Fibroblast of the aortic adventitia (primary cell): Measurements from ENCODE around the gene UTS2B. TPM values are rescaled to one million over a fixed set of nuclear protein-coding genes. Genes with fewer than 3 reads are reported as not detected.
"Not testable (repeated sequence)": the region's sequence is repeated elsewhere in the genome, so short reads cannot be mapped to it uniquely, and the experiment has no call there.

Experiments used
- DNase-seq: peaks from one replicate; pipeline ENCODE4 v3.0.0-alpha.2; 2010; ENCODE audit warnings: low read depth
- H3K4me3 ChIP-seq: 2 replicates; pipeline ENCODE4 v1.5.1; 2011; ENCODE audit warnings: low read depth, mild to moderate bottlenecking, control low read depth, low read length, moderate library complexity
- CTCF ChIP-seq: IDR thresholded peaks from 2 replicates; pipeline ENCODE4 v1.5.1; 2011; ENCODE audit warnings: mild to moderate bottlenecking, low read length, control low read depth, inconsistent platforms; ENCODE audit not compliant: insufficient read depth
- total RNA-seq: library from RNA; depleted of rRNA; stranded (reverse); fragments of >200 nt; gene quantifications from 2 replicates; pipeline ENCODE4 v1.2.3, GENCODE V29; 2012; ENCODE audit warnings: low replicate concordance

UTS2B gene
- total RNA-seq, 1 donor: 1.3 TPM

- no peak for TF ChIP-seq CTCF
- H3K4me3 ChIP-seq: no peak overlapping the region
- no peak for DNase-seq
Measured at GRCh38 chr3:191275751-191276150, 54.6 kb downstream of the UTS2B start.

- not testable (repeated sequence) for DNase-seq, H3K4me3 ChIP-seq
Measured at GRCh38 chr3:191275244-191275643, 55.1 kb downstream of the UTS2B start.

DNA sequence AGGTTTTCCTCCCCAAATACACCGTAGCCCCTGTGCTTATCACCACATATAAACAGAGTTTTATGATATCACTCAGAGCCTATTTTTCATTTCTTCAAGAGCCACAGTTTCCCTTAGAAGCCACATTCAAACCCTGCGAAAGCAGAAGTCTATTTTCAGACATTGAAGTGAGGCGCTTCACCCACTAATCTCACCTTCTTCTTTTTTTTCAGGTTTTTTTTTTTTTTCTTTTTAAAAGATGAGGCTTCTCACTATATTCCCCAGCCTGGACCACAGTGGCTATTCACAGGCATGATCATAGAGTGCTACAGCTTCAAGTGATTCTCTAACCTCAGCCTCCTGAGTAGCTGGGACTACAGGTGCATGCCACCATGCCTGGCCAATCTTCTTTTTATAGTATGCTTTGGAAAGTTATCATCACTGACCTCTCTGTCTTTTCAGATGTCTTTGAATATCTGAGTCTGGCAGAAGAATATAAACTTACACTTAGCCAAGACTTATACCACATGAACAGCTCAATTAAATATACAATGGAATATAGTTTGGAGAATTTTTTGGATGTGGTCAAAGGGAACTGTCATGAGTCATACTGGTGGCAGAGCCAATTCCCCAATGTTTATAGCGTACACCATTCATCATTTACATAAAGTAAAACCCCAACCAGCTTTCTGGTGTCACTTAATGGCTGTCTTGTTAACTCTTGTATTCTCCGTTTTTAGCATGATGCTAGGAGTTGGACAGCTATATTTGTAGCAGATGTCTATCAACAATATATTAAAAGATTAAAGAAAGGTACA, 60.8 kb downstream of the UTS2B start:
- no peak overlapping the region for H3K4me3 ChIP-seq
- peak; percentile 74 for DNase-seq
- no peak for TF ChIP-seq CTCF

DNA sequence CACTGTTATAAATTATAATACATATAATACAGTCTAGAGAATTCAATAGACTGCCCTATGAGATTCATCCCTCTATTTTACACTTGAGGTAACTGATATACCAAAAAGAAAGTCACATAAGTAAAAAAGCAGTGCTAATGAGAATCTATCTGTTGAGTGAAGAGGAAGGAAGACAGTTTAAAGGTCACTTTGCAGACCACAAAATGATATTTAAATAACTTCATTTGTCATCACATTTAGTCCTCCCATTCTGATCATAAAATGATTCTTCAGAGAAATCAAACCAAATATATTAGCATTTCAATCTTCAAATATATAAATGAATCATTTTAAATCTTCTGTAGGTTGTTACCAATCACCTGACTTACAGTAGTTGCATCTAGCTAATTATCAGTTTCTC, 61.6 kb downstream of the UTS2B start:
- DNase-seq: no peak
- no peak for TF ChIP-seq CTCF

DNA sequence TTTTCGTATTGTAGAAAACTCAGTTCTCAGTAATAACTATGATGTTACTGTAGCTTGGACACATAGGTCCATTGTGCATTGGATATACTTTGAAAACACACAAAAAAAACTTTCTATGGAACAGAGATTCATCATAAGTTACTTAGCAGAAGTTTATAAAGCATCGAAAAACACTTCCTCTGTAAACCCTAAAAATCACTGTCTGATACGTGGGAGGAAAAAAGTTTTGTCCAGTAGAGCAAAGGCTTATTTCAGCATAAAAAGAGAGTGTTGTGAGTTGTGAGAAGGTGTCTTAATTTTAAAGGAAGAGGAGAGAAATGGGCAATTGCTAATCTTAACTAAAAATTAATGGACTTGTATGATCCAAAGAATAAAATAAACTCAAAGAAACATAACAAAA, 66.5 kb downstream of the UTS2B start:
- H3K4me3 ChIP-seq: no peak overlapping the region
- no peak for DNase-seq
- no peak for TF ChIP-seq CTCF

More for the DNA sequence above, 61.6 kb downstream of the UTS2B start:
- no peak overlapping the region for H3K4me3 ChIP-seq

DNA sequence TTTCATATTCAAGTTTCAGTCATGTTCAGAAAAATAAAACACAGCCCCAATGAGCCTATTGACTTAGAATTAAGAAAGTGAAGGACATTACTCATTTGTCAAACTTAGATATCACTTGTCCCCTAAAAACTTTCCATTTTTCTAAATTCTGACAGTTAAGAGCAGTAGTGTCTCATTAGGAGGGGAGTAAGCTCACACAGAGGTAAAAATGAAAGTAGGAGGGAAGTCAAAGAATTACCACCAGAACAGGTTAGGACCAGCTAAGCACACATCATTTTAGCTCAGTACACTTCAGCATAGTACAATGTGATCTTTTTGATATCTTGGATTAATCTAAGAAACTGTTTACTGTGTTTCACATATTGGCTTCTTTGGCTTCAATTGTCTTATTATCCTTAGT, 67.0 kb downstream of the UTS2B start:
- no peak for DNase-seq
- TF ChIP-seq CTCF: no peak
- H3K4me3 ChIP-seq: no peak overlapping the region

DNA sequence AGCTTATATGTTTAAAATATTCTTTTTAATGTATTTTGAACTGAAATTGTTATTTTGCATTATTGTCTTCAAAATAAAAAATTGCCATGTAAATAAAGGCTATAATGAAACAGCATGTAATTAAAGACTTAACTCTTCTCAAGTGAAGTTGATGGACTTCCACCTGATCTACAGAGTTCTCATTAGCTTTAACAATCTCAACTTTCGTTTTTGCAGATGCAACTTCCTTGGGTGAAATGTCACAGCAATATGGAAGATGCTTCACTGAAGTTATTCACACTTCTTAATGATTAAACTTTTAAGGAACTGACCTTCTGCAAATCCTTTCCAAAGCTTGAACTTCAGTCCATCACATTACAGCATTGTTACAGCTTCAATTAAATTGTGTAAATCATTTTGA, 67.7 kb downstream of the UTS2B start:
- DNase-seq: no peak
- no peak for TF ChIP-seq CTCF
- H3K4me3 ChIP-seq: no peak overlapping the region
